Measurements from ENCODE around the gene HARBI1. TPM values are rescaled to one million over a fixed set of nuclear protein-coding genes. Genes with fewer than 3 reads are reported as not detected.

The HARBI1 gene
- total and polyA plus RNA-seq, 2 of the 4 experiments (the other 2 are of a cell fraction), result 2.7 to 5.2 TPM

DNA sequence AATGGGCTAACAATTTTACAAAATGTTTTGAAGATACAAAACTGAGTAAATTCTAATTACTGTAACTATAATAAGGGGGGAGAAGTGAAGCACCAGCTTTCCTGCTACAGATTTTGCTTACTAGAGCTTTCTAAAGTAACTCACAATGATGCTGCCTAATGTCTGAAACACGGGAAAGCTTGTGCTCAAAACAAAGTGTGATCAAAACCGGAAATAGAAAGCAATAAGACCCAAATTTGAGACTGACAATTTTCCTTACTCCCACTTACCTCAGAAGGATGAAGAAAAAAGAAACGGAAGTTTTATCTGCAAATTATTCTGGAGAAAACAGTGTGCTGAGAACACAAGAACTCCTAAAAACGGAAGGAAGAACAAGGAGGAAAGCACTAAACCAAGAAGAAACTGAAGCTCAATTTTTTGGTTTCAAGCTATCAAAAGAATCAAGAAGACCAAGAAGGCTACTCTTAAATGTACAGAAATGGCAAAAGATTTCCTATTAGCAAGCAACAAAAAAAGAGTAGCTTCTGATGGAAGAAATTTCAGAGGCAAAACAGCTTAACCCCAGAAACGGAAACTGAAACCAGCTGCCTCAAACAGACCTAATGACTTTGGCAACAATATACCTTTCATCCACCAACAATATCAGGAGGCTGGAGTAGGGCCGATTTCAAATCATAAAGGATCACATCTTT, 56.6 kb downstream of the HARBI1 start (continued):
- TF ChIP-seq, protein P1, sequence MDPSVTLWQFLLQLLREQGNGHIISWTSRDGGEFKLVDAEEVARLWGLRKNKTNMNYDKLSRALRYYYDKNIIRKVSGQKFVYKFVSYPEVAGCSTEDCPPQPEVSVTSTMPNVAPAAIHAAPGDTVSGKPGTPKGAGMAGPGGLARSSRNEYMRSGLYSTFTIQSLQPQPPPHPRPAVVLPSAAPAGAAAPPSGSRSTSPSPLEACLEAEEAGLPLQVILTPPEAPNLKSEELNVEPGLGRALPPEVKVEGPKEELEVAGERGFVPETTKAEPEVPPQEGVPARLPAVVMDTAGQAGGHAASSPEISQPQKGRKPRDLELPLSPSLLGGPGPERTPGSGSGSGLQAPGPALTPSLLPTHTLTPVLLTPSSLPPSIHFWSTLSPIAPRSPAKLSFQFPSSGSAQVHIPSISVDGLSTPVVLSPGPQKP (IDR thresholded peaks at IDR 0.05; ENCODE audit: borderline replicate concordance, low read depth, low read length), result no peak

DNA sequence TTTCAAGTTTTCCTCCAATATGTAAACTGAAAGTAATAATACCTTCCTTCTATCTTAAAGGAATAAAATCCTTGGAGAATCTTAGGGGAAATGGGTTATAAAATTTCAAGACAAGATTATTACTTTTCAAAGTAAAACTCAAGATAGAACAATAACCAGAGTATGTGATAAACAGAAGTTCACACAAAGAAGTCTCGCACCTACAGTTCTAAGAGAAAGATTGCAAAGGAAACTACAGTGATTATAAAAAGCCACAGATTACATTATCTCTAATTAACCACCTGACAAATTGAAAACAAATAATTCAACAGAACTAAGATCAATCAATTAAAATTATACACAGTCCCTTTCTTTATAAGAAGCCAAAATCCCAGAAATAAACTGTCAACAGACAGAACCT, 57.2 kb downstream of the HARBI1 start:
- Histone ChIP-seq H4K5ac (ENCODE audit: low read depth, low read length) (no peak overlapping the region), H3K14ac (replicated peaks; ENCODE audit: low read depth, low read length) (no peak overlapping the region), H2AK9ac (replicated peaks; ENCODE audit: low read depth, low read length, poor library complexity) (no peak overlapping the region), H3K79me1 (ENCODE audit: low read depth in 1 of 2, low read length in 2 of 2) (peaks cover 41 to 72% of the 10 kb centered on the region in 2 experiments), H4K91ac (ENCODE audit: insufficient read depth, low read depth, low read length) (no peak overlapping the region), H2AK5ac (ENCODE audit: low read depth, low read length) (no peak overlapping the region), H2BK20ac (ENCODE audit: low read depth, low read length) (no peak overlapping the region), H3K9me1 (ENCODE audit: insufficient read depth, low read length) (peaks cover 17% of the 10 kb centered on the region), H4K20me1 (ENCODE audit: insufficient read depth, low read length) (peaks cover 41% of the 10 kb centered on the region), H3K27me3 (ENCODE audit: control insufficient read depth, insufficient read depth, low read length) (no peaks in the 10 kb centered on the region), H3K56ac (ENCODE audit: extremely low read depth, insufficient read depth, low read length) (no peak overlapping the region), H4K8ac (ENCODE audit: low read depth in 2 of 2, low read length in 2 of 2) (no peak overlapping the region), H3K4me1 (ENCODE audit: control insufficient read depth, insufficient read depth, low read length) (peaks cover 12% of the 10 kb centered on the region), H2BK5ac (ENCODE audit: low read depth, low read length, poor library complexity, severe bottlenecking) (no peak overlapping the region), H2AFZ (replicated peaks; ENCODE audit: low read length, poor library complexity) (no peak overlapping the region), H3K36me3 (ENCODE audit: control insufficient read depth, insufficient read depth, low read length) (no peaks in the 10 kb centered on the region), H3K9me3 (ENCODE audit: control insufficient read depth, insufficient read depth, low read length) (no peaks in the 10 kb centered on the region), H3K4me3 (ENCODE audit: insufficient read depth, low read depth, low read length) (no peak overlapping the region), H3K4me2 (ENCODE audit: low read depth, low read length) (no peak overlapping the region), H3K18ac (ENCODE audit: low read depth, low read length) (no peak overlapping the region), H2BK120ac (ENCODE audit: low read depth, low read length) (no peak overlapping the region), H3K4ac (ENCODE audit: low read depth, low read length) (no peak overlapping the region), H3K23ac (ENCODE audit: low read depth, low read length) (no peak overlapping the region), H3K27ac (ENCODE audit: insufficient read depth, low read length) (no peak overlapping the region), H3K9ac (ENCODE audit: low read depth, low read length) (no peak overlapping the region), H2BK15ac (ENCODE audit: low read depth, low read length) (no peak overlapping the region)
- WGBS, 2 experiments (ENCODE audit: extremely low coverage in 2 of 2, insufficient read length in 1 of 2), result no CpG with 5 or more reads among the region's 1 CpG
- intact Hi-C loops (cut with micrococcal nuclease), result no loop called here
- ChIA-PET POLR2A (ENCODE audit: unreplicated experiment) (no interaction called here), CTCF (no interaction called here)
- dilution Hi-C loops (cut with HindIII; ENCODE audit: low sequenced_read_pairs, unreplicated experiment), result no loop called here
- BruUV-seq (replicated peaks), result no TSS peak
- in situ Hi-C loops (cut with MboI; ENCODE audit: low sequenced_read_pairs), result no loop called here
- ATAC-seq (ENCODE audit: low read depth) (no peak), DNase-seq (no peak)
- no peak for TF ChIP-seq POLR2A (IDR thresholded peaks at IDR 0.05; ENCODE audit: low read depth, low read length)

Data from IMR-90 (cell line).